ENCODE data around the gene TRMT44.
A peak's percentile ranks its signal among the peaks of the same experiment; 100 is the strongest.
"Not testable (repeated sequence)": the region's sequence is repeated elsewhere in the genome, so short reads cannot be mapped to it uniquely, and the experiment has no call there.

Gene TRMT44

DNA sequence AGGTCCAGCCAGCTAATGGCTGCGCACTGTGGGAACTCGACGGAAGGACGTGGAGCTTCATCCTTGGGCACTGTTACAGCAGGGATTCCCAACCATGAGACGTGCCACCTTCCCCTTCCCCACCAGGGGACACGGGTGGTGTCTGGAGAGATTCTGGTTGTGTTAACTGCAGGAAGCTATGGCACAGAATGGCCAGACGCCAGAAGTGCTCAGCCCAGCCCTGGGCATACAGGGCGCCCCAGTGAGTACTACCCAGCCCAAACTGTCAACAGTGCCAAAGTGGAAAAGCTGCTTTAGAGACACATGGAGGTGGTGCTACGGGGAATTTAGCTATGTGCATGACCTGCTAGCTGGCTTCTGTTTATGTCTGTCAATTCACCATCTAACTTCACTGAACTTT, 32.8 kb upstream of the TRMT44 start:
- no peak for DNase-seq

DNA sequence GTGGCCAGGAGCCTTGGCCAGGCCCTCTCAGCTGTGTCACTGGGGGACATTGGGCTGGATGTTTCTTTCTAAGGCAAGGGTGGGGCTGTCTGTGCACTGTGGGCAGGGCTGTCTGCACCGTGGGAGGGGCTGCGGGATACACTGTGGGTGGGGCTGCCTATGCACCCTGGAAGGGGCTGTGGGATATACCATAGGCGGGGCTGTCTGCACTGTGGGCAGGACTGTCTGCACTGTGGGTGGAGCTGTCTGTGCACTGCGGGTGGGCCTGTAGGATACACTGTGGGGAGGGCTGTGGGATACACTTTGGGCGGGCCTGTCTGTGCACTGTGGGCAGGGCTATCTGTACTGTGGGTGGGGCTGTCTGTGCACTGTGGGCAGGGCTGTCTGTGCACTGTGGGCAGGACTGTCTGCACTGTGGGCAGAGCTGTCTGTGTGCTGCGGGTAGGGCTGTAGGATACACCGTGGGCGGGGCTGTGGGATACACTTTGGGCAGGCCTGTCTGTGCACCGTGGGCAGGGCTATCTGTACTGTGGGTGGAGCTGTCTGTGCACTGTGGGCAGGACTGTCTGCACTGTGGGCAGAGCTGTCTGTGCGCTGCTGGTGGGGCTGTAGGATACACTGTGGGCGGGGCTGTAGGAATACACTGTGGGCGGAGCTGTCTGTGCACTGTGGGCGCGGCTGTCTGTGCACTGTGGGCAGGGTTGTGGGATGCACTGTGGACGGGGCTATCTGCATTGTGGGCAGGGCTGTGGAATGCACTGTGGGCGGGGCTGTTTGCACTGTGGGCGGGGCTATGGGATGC, 31.1 kb upstream of the TRMT44 start:
- no peak for DNase-seq

DNA sequence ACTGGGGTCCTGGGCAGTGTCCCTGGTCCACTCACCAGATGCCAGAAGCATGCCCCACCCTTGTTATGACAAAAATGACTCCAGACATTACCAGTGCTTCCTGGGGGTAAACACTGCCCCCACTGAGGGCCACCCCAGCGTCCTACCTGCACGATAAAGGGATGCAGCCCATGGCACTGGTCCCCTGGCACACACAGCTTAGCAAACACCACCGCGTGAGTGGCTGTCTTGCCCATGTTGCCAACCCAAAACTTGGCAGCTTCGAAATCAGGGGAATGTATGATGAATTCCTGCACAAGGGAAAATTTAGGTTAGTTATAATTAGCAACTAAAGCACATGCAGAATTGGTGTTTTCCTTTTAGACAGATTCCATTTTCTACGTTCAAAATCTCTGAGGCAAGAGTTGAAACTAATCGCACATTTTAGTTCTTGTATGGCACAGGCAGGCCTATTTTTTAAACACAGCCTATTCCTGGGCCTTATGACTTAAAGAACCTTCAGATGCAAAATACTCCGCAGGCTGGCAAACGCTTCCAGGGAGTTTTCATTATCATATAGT, 30.4 kb upstream of the TRMT44 start:
- no peak for DNase-seq

DNA sequence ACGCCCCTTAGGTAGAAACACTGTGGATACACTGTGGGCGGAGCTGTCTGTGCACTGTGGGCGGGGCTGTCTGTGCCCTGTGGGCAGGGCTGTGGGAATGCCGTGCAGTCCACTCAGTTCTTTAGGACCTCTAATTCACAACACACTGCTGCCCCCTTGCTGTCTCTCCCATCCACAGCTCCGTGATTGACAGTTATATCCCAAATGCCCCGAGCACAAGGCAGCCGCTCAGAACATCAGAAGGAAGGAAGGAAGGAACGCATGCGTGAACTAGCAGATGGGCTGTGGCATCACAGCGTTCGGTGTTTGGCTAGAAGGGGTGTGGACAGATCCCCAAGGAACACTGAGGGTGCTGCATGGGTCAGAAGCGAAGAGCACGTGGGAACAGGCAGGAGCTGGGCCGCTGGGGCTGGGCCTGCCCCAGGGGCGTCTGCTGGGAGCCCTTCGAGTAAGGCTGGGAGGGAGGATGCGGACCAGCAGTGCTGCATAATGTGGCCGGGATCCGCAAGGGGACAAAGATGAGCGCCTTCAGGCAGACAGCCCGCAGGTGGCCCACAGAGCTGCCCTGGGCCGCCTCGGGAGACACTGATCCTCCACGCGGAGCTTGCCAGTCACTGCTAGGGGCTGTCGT, 29.8 kb upstream of the TRMT44 start:
- DNase-seq, result peak in 1 of 2 experiments; percentile 14

DNA sequence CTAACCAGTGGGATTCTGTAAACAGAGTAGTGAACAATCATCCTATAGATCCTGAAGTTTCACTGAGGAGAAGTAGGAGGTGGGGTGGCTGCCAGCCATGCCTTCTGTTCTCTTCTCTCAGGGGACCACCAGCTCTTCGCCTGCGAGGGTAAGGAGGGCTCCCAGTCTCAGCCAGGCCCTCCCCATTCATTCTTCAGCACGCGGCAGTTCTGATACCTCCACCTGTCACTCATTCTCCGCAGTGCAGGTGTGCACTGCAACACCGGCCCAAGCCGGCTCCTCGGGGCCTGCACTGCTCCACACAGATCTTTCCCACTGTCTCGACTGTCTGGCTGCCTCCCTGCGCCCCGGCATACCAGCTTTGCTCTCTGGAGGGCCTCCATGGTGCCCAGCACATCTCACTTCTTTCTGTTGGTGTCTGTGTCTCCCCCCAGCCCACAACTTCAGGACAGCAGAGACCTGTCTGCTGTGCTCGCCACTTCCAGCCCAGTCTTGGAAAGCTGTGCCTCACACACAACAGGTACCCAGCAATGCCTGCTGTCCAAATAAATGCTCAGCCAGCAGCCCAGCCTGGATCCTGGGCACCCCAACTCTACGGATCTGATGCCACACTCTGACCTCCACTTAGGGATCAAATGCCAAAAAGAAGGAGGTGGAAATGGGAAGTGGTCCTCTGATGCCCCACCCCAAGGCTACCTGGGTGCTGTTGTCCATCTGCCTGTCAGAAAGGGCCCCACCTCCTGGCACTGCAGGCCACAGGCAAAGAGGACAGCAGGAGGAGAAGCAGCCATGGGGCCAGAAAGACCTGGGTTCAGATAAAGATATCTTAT, 29.0 kb upstream of the TRMT44 start:
- no peak for DNase-seq

DNA sequence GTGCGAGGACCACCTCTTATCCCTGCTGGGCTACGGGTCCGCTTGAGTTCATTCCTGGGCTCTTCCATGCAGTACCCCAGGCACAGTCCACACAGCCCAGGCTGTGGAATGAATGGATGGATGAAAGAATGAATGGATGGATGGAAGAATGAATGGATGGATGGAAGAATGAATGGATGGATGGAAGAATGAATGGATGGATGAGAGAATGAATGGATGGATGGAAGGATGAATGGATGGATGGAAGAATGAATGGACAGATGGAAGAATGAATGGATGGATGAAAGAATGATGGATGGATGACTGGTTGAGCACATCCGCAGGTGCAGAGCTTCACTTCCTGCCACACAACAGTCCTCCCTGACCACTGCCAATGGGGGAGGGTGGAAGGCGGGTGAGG, 28.3 kb upstream of the TRMT44 start:
- no peak for DNase-seq

DNA sequence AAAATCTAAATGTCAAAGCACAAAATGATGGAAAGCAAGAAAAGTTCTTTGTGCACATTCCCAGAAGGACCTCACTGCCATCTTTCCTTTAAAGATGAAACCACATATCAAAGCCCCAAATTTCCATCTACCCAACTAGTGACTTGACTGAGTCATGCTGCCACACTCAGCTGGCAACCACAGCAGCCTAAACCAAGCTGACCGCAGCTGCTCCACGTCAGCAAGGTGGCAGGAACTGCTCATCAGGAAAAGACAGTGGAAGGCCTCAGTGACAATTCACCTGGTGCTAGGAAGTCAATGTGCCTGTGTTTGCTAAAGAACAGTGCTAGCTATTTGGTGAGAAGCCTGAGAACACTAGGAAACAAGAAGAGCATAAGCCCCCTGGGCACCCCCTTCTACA, 26.2 kb upstream of the TRMT44 start:
- DNase-seq, result no peak

DNA sequence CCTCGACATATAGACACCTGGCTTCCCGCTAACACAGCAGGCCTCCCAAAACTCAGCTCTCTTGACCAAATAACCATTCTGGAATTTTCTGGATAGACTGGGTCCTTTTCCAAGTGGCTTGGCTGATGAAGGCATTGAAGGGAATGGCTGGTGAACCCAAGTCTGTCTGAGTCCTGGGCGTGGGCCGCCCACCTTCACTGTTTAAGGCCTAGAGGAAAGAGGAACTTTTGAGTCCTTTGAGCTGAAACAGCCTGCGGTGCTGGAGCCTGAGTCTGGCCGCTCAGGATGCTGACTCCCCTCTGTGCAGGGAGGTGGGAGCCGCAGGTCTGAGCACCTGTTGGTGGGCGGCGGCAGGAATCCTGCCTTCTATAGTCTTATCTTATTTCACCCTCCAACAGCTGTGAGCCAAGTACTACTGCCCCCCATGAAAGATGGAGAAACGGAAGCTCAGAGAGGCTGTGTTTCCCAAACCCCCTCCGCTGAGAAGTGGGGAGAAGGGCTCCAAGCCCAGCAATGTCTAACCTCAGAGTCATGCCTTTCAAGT, 23.4 kb upstream of the TRMT44 start:
- no peak for DNase-seq

DNA sequence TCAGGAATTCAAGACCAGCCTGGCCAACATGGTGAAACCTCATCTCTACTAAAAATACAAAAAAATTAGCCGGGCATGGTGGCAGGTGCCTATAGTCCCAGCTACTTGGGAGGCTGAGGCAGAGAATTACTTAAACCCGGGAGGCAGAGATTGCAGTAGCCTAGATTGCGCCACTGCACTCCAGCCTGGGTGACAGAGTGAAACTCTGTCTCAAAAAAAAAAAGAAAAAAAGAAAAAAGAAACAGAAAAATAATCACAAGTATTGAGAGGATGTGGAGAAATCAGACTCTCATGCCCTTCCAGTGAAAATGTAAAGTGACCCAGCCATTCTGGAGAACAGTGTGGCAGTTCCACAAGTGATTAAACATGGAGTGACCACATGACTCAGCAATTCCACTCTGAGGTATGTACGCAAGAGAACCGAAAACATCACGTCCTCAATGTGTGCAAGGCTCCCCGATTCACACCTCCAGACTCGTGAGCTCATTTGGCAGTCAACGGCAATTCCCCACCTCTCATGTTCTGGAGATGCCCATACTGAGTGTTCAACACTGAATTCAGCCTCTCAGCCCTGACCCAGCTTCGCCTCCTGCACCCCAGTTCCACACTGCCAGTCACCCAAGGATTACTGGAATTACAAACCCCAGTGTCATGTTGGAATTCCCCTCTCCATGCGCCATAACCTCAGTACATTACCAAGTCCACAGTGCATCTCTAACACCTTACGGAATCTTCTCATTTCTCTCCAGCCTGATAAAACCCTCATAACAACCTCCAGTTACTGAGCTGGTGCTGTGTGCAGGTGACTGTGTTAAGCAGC, 21.1 kb upstream of the TRMT44 start:
- DNase-seq, result no peak

DNA sequence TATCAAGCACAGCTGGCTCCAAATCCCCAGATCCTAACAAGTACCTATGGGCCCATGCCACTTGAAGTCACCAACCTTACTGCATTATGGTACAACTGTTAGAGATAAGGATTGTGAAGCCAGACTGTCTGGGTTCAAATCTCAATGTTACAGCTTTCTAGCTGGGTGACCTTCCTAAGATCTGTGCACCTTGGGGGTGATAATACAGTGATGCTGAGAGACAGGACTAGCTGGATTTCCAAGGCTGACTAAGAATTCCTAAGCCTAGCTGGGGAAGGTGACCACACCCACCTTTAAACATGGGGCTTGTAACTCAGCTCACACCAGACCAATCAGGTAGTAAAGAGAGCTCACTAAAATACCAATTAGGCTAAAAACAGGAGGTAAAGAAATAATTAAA, 20.4 kb upstream of the TRMT44 start:
- not testable (repeated sequence) for DNase-seq

DNA sequence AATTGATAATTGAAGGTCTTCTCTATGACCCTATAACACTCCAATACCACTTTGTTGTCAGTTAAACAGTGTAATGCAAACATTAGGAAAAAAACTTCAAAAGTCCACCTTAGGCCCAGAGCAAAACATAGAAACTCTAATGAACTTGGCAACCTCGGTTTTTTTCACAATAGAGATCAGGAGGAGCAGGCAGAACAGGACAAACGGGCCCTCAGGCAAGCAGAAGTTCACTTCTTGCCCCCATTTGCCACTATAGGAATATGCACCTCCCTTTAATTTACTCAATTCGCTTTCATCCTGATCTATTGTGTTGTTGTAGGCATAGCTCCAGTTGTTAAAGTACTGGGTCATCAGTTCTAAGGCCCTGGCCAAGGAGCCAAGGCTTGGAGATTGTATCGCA, 18.2 kb upstream of the TRMT44 start:
- no peak for DNase-seq

DNA sequence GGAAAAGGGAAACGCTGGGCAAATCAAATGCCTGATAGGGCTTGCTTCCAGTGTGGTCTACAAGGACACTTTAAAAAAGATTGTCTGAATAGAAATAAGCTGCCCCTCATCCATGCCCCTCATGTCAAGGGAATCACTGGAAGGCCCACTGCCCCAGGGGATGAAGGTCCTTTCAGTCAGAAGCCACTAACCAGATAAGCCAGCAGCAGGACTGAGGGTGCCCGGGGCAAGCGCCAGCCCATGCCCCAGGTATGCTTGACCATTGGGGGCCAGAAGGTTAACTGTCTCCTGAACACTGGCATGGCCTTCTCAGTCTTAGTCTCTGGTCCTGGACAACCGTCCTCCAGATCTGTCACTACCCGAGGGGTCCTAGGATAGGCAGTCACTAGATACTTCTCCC, 17.8 kb upstream of the TRMT44 start:
- DNase-seq, result no peak

DNA sequence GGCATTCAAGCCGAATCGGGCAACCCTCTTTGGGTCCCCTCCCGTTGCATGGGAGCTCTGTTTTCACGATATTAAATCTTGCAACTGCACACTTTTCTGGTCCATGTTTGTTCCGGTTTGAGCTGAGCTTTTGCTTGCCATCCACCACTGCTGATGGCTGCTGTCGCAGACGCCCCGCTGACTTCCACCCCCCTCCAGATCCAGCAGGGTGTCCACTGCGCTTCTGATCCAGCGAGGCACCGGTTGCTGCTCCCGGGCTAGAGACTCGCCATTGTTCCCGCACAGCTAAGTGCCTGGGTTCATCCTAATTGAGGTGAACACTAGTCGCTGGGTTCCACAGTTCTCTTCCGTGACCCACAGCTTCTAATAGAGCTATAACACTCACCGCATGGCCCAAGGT, 13.3 kb upstream of the TRMT44 start:
- DNase-seq, result no peak

DNA sequence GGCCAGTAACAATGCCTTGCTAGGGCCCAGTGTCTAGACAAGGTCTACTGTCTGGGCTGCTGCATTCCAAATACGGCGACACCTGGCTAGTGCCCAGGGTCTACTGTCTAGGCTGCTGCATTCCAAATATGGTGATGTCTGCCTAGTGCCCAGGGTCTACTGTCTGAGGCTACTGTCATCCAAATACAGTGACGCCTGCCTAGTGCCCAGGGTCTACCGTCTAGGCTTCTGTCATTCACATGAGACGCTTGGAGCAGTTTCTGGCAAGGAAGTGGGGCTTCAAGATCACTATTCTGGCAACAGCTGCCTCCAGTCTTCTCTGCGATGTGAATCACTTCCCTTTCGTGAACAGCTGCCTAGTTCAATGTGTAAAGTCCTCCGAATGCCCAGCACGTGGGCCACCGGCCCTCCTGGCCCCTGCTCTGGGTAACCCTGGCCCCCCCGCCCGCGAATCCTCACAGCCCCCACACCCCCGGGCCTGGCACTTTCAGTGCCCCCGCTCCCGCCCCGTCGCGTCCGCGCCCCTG, 12.8 kb upstream of the TRMT44 start:
- peak in 1 of 2 experiments; percentile 18 for DNase-seq

DNA sequence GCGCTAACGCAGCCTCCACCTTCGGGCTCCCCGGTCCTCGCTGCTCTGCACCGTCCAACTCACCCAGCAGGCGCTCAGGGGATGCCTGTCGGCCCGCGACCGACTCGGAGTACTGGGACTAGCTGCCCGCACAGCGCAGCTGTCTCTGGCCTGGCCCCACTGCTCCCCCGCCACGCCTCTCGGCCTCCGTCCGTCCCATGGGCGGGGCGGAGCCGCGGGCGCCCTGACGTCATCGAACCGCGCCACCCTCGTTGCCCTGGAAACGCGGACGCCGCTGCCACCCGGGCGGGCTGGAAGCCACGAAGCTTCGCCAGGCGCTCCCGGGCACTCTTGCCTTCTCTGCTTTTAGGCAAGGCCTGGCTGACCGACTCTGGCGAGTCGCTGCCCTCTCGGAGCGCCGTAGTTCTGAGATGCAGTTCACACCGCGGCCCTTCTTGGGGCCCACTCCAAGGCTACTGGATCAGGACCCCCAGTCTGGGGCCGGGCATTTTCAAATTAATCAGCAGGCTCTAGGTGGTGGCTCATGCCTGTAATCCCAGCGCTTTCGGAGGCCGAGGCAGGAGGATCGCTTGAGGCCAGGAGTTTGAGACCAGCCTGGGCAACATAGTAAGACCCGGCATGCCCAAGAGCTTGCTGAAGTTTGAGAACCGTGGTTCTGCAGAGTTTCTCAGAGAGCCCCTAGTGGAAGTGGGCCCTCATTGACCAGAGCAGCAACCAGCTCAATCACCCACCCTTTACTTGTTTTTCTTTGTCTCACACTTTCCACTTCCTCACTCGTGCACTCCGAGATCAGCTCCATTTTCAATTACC, 12.1 kb upstream of the TRMT44 start:
- DNase-seq, result peak; percentile 72 to 89

DNA sequence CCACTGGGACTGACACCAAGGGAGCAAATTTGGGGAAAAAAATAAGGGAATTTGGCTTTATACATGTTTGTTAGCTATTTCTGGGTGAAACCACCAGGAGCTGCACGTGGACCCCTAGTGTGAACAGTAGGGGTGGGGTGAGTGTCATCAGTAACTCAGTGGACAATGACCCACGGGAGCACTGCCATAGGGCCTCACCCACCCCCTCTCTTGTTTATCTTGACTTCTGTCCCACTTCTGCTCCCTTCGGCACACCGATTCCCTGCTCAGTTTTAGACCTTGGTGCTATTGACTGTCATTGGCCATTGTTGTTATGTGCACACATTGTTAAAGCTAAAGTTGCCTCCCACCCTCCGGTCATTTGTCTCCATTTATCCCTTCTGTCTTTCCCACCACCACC, 9.0 kb upstream of the TRMT44 start:
- DNase-seq, result no peak

DNA sequence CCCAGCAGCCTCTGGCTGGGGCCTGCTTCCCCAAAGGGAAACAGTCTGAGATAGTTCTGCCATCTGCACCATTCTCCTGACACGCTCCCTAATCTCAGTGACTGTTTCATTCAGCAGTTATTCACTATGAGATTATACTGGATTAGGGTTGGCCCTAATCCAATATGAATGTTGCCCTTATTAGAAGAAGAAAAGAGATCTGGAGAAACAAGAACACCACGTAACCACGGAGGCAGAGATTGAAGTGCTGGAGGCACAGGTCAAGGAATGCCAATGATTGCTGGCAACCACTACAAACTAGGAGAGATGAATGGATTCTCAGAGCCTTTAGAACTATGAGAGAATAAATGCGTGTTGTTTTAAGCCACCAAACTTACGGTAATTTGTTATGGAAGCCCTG, 7.4 kb upstream of the TRMT44 start:
- DNase-seq, result no peak

DNA sequence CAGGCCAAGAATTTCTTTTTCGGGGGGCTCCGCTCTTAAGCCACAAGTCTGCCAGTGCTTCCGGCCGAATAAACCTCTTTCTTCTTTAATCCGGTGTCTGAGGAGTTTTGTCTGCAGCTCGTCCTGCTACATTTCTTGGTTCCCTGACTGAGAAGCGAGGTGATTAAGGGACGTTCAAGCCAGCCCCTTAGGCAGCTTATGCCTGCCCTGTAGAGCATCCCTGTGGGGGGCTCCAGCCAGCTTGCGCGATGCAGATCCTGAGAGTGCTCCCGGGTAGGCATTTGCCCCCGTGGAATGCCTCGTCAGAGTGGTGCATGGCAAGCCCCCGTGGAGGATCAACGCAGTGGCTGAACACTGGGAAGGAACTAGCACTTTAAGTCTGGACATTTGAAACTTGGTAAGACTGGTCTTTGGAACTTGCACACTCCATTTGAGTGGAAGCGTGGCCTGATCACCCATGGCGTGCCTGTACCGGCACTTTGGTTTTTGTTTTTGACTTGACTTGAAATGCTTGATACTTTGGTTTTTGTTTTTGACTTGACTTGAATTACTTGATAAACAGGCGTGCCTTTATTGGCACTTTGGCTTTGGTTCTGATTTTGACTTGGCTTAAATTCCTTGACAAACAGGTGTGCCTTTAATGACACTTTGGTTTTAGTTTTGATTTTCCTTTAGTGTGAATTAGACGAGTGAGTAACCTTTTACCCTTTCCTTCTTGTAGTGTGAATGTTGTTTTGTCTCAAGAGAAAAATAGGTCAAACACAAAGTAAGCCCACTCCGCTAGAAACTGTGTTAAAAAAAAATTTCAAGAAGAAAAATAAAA, 6.1 kb upstream of the TRMT44 start:
- no peak for DNase-seq

DNA sequence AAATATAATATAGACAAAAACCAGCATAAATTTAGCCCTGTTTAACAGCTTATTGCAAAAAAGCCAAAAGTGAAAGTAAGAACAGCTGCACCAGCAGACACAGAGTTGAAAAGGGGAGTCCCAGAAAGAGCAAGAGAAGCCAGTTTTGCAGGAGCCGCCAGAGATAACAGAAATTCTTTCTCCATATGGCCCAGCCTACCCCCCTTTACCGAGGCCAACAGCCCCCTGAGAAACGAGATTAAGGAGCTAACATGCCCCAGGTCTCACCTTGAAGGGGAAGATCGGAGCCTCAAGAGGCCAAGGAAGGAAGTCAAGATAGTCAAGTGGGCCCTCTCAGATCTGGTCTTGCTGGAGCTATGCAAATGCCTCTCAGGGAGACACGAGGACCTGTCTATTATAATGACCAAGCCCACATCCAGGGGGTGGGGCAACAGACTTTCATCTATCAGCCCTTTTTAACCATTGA, 4.9 kb upstream of the TRMT44 start:
- DNase-seq, result no peak

DNA sequence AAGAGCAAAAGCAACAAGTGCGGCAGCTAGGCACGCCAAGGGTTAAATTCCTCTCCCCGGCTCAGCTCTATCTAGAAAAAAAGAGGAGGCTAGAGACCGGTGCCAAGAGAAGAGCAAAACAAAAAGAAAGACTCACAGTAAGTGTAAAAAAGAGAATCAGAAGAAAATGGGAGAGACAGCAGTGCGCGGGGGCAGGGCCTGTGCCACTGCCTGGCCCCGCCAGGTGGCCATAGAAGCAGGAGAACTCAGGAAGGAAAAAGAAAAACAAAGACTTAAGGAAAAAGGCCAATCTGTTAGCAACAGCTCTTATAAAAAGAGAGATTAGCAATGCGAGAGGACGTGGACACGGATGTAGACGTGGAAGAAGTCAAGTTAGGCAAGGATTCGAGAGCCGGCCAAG, 3.3 kb upstream of the TRMT44 start:
- DNase-seq, result no peak
